Tibial nerve (tissue), 4 donors: Measurements from ENCODE around the gene LIN52.

Source experiments
- EP300 ChIP-seq, 2 donors: sonication (generic); formaldehyde crosslinking; IDR thresholded peaks; one replicate each; pipeline ENCODE4 v1.6.1; 2017; ENCODE audit warnings: antibody characterized with exemption in 2 of 2, mild to moderate bottlenecking in 1 of 2
- POLR2A ChIP-seq, 2 donors: fragments of 450-650 bp; IDR thresholded peaks; one replicate each; pipeline ENCODE4 v1.6.1; 2017; ENCODE audit warnings: antibody characterized with exemption in 2 of 2, mild to moderate bottlenecking in 2 of 2, moderate library complexity in 2 of 2
- TF ChIP-seq, protein P1 (sequence below), 5 experiments: fragments of 200-600 bp in 3 of 5; fragments of 450-650 bp in 2 of 5; sonication (generic) in 3 of 5; IDR thresholded peaks; one replicate each; pipeline ENCODE4 v1.5.1; 2016 to 2019; ENCODE audit warnings: antibody characterized with exemption in 5 of 5, mild to moderate bottlenecking in 3 of 5, moderate library complexity in 2 of 5

DNA sequence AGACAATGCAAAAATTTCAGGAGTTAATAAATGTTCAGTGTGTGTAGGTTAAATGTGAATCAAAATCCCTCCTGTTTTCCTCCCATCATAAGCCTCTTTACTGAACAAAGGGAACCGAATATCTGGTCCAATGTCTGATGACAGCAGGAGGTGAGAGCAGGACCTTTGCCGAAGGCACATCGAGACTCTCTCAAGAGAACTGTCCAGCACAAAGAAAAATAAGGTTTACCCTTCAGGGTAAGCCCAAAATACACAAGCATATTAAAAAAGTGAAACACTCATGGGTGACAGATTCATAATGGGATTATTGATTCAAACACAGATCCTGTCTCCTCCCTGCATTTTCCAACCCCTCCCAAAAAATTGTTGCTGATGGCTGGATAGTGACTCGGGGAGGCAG lies 150.3 kb downstream of the LIN52 start:
- TF ChIP-seq, protein P1, sequence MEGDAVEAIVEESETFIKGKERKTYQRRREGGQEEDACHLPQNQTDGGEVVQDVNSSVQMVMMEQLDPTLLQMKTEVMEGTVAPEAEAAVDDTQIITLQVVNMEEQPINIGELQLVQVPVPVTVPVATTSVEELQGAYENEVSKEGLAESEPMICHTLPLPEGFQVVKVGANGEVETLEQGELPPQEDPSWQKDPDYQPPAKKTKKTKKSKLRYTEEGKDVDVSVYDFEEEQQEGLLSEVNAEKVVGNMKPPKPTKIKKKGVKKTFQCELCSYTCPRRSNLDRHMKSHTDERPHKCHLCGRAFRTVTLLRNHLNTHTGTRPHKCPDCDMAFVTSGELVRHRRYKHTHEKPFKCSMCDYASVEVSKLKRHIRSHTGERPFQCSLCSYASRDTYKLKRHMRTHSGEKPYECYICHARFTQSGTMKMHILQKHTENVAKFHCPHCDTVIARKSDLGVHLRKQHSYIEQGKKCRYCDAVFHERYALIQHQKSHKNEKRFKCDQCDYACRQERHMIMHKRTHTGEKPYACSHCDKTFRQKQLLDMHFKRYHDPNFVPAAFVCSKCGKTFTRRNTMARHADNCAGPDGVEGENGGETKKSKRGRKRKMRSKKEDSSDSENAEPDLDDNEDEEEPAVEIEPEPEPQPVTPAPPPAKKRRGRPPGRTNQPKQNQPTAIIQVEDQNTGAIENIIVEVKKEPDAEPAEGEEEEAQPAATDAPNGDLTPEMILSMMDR (IDR thresholded peaks at IDR 0.05) = no peak
- TF ChIP-seq EP300 (IDR thresholded peaks at IDR 0.05) = no peak
- TF ChIP-seq POLR2A (IDR thresholded peaks at IDR 0.05) = no peak
